Bone marrow (tissue), 2 donors: Measurements from ENCODE around the gene ZNF513.
"Not testable (repeated sequence)": the region's sequence is repeated elsewhere in the genome, so short reads cannot be mapped to it uniquely, and the experiment has no call there.

Experiments used
- DNase-seq, 2 donors: peaks; one replicate each; lab custom pipeline; 2025; lab: John Stamatoyannopoulos, UW

The ZNF513 gene

GRCh38 chr2:27380626-27381545, at the start of gene ZNF513:
Gene ZNF513, minus strand, starts transcription at chr2:27380734. Its CDS starts 208 bp downstream, at chr2:27380526.
- DNase-seq: peak; percentile 74 to 89

GRCh38 chr2:27428978-27429541, 48.5 kb upstream of the ZNF513 start:
- peak; percentile 62 to 90 for DNase-seq

- peak; percentile 81 to 95 for DNase-seq
These were observed 47.9 kb upstream of the ZNF513 start, which contains the start of gene NRBP1 for GRCh38 chr2:27428213-27428977. Gene NRBP1, plus strand, starts transcription at chr2:27428631. Its CDS starts 4,643 bp downstream, at chr2:27433274.

- DNase-seq: no peak
These were observed 47.3 kb upstream of the ZNF513 start for GRCh38 chr2:27427863-27428212.

- DNase-seq: not testable (repeated sequence)
These were observed 44.5 kb upstream of the ZNF513 start for GRCh38 chr2:27425039-27425438.

- no peak for DNase-seq
These were observed 42.4 kb upstream of the ZNF513 start for GRCh38 chr2:27422958-27423357.

GRCh38 chr2:27421660-27422250, 41.2 kb upstream of the ZNF513 start:
- no peak for DNase-seq

- no peak for DNase-seq
These were observed 40.5 kb upstream of the ZNF513 start for GRCh38 chr2:27420996-27421395.

- DNase-seq: no peak
These were observed 35.6 kb upstream of the ZNF513 start for GRCh38 chr2:27416151-27416550.

- no peak for DNase-seq
These were observed 32.1 kb upstream of the ZNF513 start for GRCh38 chr2:27412419-27413152.

GRCh38 chr2:27409321-27410073, 29.0 kb upstream of the ZNF513 start, which contains the start of gene PPM1G:
Gene PPM1G, minus strand, starts transcription at chr2:27409591. Its CDS starts 169 bp downstream, at chr2:27409422.
- peak; percentile 80 to 91 for DNase-seq

GRCh38 chr2:27408601-27409320, 28.2 kb upstream of the ZNF513 start:
- no peak for DNase-seq

- no peak for DNase-seq
These were observed 27.4 kb upstream of the ZNF513 start for GRCh38 chr2:27407798-27408491.

GRCh38 chr2:27400348-27401135, 20.0 kb upstream of the ZNF513 start:
- DNase-seq: no peak

- DNase-seq: no peak
These were observed 18.4 kb upstream of the ZNF513 start for GRCh38 chr2:27398962-27399361.

- DNase-seq: no peak
These were observed 12.7 kb upstream of the ZNF513 start for GRCh38 chr2:27393225-27393624.

GRCh38 chr2:27390822-27391679, 10.5 kb upstream of the ZNF513 start:
- DNase-seq: no peak
